AG04449 (cell line): Measurements from ENCODE around the gene KMO.
A peak's percentile ranks its signal among the peaks of the same experiment; 100 is the strongest.

Source experiments
- CTCF ChIA-PET: fragments of 350-600 bp; formaldehyde crosslinking; extraction: SDS; loops from one replicate; lab custom pipeline; 2021; ENCODE audit warnings: antibody characterized with exemption; lab: Yijun Ruan, JAX
- POLR2A ChIA-PET: fragments of 400-600, 350-600 bp; formaldehyde crosslinking; extraction: SDS; loops from one replicate; lab custom pipeline; 2020; ENCODE audit warnings: antibody characterized with exemption, inconsistent platforms; lab: Yijun Ruan, JAX
- DNase-seq: peaks from one replicate; pipeline ENCODE4 v3.0.0-alpha.2; 2010; ENCODE audit warnings: low read depth, low spot score
- H3K4me3 ChIP-seq: 2 replicates; pipeline ENCODE4 v1.5.1; 2011; ENCODE audit warnings: low read depth, mild to moderate bottlenecking, control low read depth, low read length
- TF ChIP-seq, protein P1 (sequence below): IDR thresholded peaks from one replicate; pipeline ENCODE4 v1.5.1; 2011; ENCODE audit warnings: mild to moderate bottlenecking, moderate library complexity, low read length, control low read depth, inconsistent platforms; ENCODE audit not compliant: insufficient read depth; ENCODE audit errors: missing control alignments

KMO gene

DNA sequence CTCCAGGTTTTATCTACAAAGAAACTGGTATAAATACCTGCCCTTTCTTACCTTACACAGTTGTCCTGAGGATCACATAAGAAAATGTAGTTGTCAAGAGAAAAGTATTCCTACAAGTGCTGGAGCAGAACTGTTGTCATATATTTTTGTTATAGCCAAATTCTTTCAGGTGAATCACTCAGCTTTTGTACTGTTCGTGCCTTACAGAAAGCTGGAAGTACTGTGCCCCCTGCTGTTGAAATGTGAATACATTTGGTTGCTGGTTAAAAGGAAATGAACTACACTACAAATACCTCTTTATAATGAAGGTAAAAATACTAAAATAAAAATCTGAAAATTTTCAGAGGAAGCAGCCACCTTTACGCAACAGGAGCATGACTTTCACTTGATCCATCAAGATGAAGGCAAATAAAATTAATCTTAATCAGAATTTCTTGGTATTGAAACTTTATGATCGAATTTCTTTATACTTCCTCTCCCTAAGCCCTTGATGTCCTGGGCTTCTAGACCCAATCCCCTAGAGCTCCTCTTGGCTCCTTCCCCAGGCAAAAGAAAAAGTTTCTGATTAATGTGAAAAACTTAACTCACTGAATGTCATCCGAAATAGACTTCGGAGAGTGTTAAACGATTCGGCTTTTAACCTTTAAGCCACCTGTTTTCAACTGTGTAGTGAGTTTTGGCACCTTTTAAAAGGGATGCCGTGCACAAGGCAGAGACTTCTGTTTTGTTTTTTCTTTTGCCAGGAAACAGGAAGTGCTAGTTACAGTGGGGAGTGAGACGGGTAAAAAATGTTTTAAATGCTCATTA lies 95.5 kb downstream of the KMO start:
- peak; percentile 46 for DNase-seq
- POLR2A ChIA-PET = interaction anchor here (0.6 to 1.2 kb wide), 2 partner anchors 36 to 108 kb away, joined by 4 read pairs; partner anchors contain the start of gene FH
- TF ChIP-seq, protein P1, sequence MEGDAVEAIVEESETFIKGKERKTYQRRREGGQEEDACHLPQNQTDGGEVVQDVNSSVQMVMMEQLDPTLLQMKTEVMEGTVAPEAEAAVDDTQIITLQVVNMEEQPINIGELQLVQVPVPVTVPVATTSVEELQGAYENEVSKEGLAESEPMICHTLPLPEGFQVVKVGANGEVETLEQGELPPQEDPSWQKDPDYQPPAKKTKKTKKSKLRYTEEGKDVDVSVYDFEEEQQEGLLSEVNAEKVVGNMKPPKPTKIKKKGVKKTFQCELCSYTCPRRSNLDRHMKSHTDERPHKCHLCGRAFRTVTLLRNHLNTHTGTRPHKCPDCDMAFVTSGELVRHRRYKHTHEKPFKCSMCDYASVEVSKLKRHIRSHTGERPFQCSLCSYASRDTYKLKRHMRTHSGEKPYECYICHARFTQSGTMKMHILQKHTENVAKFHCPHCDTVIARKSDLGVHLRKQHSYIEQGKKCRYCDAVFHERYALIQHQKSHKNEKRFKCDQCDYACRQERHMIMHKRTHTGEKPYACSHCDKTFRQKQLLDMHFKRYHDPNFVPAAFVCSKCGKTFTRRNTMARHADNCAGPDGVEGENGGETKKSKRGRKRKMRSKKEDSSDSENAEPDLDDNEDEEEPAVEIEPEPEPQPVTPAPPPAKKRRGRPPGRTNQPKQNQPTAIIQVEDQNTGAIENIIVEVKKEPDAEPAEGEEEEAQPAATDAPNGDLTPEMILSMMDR = peak; percentile 56
- CTCF ChIA-PET = interaction anchor here (0.7 to 4.3 kb wide), 14 partner anchors 9 to 206 kb away, joined by 3 to 84 read pairs (median 8); partner anchors contain the start of genes FH and KMO
- no peak overlapping the region for H3K4me3 ChIP-seq

DNA sequence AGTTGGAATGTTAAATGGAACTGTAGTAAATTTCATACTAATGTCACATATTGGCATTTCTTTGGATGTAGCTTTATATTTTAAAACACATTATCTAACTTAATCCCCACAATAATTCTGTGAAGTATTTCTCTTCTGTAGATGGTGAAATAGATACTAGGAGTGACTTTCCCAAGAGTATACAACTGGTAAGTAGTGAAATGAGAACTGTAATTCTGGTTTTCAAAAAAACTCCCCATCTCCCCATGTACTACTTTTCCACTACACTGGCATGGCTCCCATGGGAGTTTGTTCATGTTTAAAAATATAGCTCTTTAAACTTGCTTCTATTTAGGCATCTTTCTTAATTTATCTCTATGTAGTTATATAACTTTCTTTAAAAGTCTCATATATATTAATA lies 97.8 kb downstream of the KMO start:
- POLR2A ChIA-PET = no interaction called here
- TF ChIP-seq, protein P1 = no peak
- CTCF ChIA-PET = interaction anchor here (1.0 to 2.1 kb wide), 12 partner anchors 9 to 663 kb away, joined by 3 to 20 read pairs (median 4); partner anchors contain the start of gene KMO

DNA sequence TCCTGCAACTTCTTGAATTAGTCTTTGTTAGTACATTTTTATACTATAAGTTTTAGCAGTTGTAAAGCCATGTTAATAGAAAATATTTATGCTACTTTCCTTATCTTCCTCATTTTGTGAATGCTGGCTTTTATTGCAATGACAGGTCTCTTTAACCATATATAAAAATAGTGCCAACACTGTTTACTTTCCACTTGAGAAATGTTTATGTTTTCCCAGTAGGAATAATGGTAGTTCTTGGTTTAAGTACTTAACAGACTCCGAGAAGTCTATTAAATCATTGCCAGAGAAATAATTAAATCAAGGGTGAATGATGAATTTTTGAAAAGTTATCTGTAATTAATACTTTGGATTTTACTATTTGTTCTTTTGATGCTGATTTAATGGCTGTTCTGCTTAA lies 98.3 kb downstream of the KMO start:
- ChIA-PET CTCF (interaction anchor here (1.0 to 2.1 kb wide), 7 partner anchors 10 to 664 kb away, joined by 3 to 20 read pairs (median 4); partner anchors contain the start of gene KMO), POLR2A (no interaction called here)
- DNase-seq = no peak
- TF ChIP-seq, protein P1 = no peak
- H3K4me3 ChIP-seq = no peak overlapping the region

More for the DNA sequence above, 97.8 kb downstream of the KMO start:
- no peak for DNase-seq
- H3K4me3 ChIP-seq = no peak overlapping the region

DNA sequence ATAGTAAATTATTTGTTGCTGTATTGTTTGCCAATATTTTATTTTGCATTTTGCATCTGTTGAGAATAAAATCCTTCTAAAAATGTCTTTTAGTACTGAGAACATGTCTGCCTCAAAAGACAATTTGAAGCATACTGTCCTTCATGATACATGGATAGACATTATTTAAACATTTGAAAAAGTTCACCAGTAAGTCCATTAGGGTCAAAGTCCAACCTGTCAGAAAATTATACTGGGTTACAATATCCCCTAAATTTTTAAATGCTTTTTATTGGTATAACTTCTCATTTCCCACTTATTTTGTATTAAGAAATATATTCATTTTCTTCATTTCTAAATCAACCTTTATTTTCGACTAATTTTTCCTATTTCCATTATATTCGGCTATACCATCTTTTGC lies 98.7 kb downstream of the KMO start:
- no peak for DNase-seq
- ChIA-PET POLR2A (no interaction called here), CTCF (interaction anchor here (3.2 kb wide), 1 partner anchor 20 kb away, joined by 21 read pairs; no protein-coding TSS in a partner anchor)
- H3K4me3 ChIP-seq = no peak overlapping the region
- TF ChIP-seq, protein P1 = no peak

DNA sequence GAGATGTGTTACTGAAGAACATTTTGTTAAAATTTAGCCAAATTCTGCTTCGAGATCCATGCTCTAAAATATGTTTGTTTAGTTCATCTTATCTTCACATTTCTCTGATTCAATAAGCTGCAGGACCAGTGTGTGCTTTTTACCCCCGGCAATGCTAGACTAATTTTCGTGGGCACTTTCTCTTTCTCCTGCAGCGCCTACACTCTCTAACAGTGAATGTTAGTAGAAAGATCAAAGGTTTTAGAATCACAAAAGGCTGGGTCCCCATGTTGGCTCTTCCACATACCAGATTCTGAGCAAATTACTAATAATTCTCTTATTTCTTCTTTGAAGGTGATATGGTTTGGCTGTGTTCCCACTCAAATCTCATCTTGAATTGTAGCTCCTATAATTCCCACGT lies 99.5 kb downstream of the KMO start:
- TF ChIP-seq, protein P1 = no peak
- CTCF ChIA-PET = interaction anchor here (1.6 to 3.2 kb wide), 3 partner anchors 21 to 101 kb away, joined by 3 to 21 read pairs (median 5); no protein-coding TSS in a partner anchor
- no peak for DNase-seq
- POLR2A ChIA-PET = no interaction called here
- H3K4me3 ChIP-seq = no peak overlapping the region

DNA sequence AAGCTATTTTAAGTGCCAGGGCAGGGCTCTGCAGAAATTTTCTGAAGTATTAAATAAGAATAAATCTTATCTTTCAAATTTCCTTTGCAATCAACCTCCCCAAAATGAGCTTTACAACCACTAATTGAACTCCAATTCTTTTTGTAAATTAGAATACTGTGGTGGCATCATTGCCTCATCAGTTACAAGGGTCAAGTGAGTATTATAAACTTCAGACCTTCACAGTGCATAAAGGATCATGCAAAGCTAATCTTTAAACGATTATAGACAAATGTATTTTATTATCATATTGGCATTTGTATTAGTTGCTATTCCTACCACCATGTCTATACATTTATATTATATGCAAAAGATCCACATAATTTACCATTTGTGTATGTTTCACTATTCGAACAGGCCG lies 100.8 kb downstream of the KMO start:
- CTCF ChIA-PET = interaction anchor here (0.6 to 3.2 kb wide), 7 partner anchors 9 to 910 kb away, joined by 3 to 21 read pairs (median 4); no protein-coding TSS in a partner anchor
- TF ChIP-seq, protein P1 = no peak
- no peak for DNase-seq
- POLR2A ChIA-PET = no interaction called here
- no peak overlapping the region for H3K4me3 ChIP-seq
